HCT116 (cell line): Measurements from ENCODE around the gene GIMAP6. TPM values are rescaled to one million over a fixed set of nuclear protein-coding genes. Genes with fewer than 3 reads are reported as not detected.

Experiments used
- ATAC-seq: fragments of 200-7000 bp; cut with Tn5 transposase; 2 replicates; pipeline ENCODE4 v1.9.1; 2020; ENCODE audit warnings: mild to moderate bottlenecking, moderate library complexity
- BruUV-seq: library from RNA; stranded (reverse); fragments of 400-500 nt; replicated peaks from 2 replicates; lab custom pipeline; 2021; lab: Mats Ljungman, UMichigan
- CTCF ChIA-PET: fragments of 300-600 bp; sonication (Branson Sonifier 250); formaldehyde crosslinking; loops from one replicate; lab custom pipeline; 2021; ENCODE audit warnings: antibody characterized with exemption; lab: Charles Lee
- POLR2A ChIA-PET: fragments of 300-600, 350-600 bp; sonication (Branson Sonifier 250); formaldehyde crosslinking; loops from one replicate; lab custom pipeline; 2021; ENCODE audit warnings: antibody characterized with exemption; lab: Charles Lee
- RAD21 ChIA-PET, 2 experiments: fragments of 300-600 bp; sonication (Branson Sonifier 250); formaldehyde crosslinking; loops; one replicate each; lab custom pipeline; 2023; ENCODE audit warnings: low total read pairs in 2 of 2; ENCODE audit not compliant: uncharacterized antibody in 2 of 2, unreplicated experiment in 2 of 2, low non-redundant PET in 1 of 2; lab: Charles Lee
- DNase-seq: peaks from one replicate; pipeline ENCODE4 v3.0.0-alpha.2; 2010; ENCODE audit warnings: low read depth, low spot score
- H2AFZ ChIP-seq: fragments of 200-600 bp; shearing (Covaris generic), sonication (generic); 2 replicates; pipeline ENCODE4 v1.6.1; 2017; ENCODE audit warnings: low read depth, mixed run types, mixed read lengths, antibody characterized with exemption, low read length; ENCODE audit not compliant: poor library complexity, severe bottlenecking
- H3K27ac ChIP-seq: 2 replicates; pipeline ENCODE4 v1.5.1; 2012; ENCODE audit warnings: low read depth, low read length
- H3K27me3 ChIP-seq: fragments of 200-600 bp; sonication (generic); 2 replicates; pipeline ENCODE4 v1.6.1; 2016; ENCODE audit warnings: mixed run types, low read length, mixed read lengths; ENCODE audit not compliant: insufficient read depth
- H3K36me3 ChIP-seq, 2 experiments: fragments of 200-500 bp in 1 of 2; fragments of 200-600 bp in 1 of 2; sonication (Bioruptor generic) in 1 of 2; sonication (generic) in 1 of 2; 2 replicates each; pipeline versions ENCODE4 v1.5.1 to v1.6.1; 2014 to 2016; ENCODE audit warnings: low read length in 2 of 2, inconsistent platforms in 1 of 2, mixed read lengths in 1 of 2, mixed run types in 1 of 2; ENCODE audit not compliant: insufficient read depth in 2 of 2, control insufficient read depth in 1 of 2
- H3K4me1 ChIP-seq, 2 experiments: fragments of 200-600 bp in 1 of 2; sonication (generic) in 1 of 2; 2 replicates each; pipeline versions ENCODE4 v1.5.1 to v1.6.1; 2012 to 2017; ENCODE audit warnings: low read length in 2 of 2, inconsistent platforms in 1 of 2, mild to moderate bottlenecking in 1 of 2, mixed read lengths in 1 of 2, mixed run types in 1 of 2, moderate library complexity in 1 of 2; ENCODE audit not compliant: insufficient read depth in 2 of 2, control insufficient read depth in 1 of 2
- H3K4me2 ChIP-seq: fragments of 200-600 bp; sonication (generic); 2 replicates; pipeline ENCODE4 v1.6.1; 2017; ENCODE audit warnings: mixed run types, low read length, mixed read lengths
- H3K4me3 ChIP-seq, 2 experiments: fragments of 200-600 bp in 1 of 2; sonication (generic) in 1 of 2; replicated peaks in 1 of 2; 2 replicates each; pipeline ENCODE4 v1.5.1; 2011 to 2016; ENCODE audit warnings: low read length in 2 of 2, control low read depth in 1 of 2, low read depth in 1 of 2, mild to moderate bottlenecking in 1 of 2, mixed read lengths in 1 of 2, mixed run types in 1 of 2
- H3K79me2 ChIP-seq: fragments of 200-600 bp; sonication (generic); 2 replicates; pipeline ENCODE4 v1.6.1; 2017; ENCODE audit warnings: mild to moderate bottlenecking, mixed run types, low read length, moderate library complexity, mixed read lengths; ENCODE audit not compliant: insufficient read depth
- H3K9ac ChIP-seq: fragments of 200-600 bp; sonication (generic); 2 replicates; pipeline ENCODE4 v1.6.1; 2016; ENCODE audit warnings: low read length, mixed read lengths
- H3K9me2 ChIP-seq: fragments of 200-600 bp; sonication (generic), shearing (Covaris generic); 2 replicates; pipeline ENCODE4 v1.6.1; 2017; ENCODE audit warnings: mixed run types, mild to moderate bottlenecking, moderate library complexity; ENCODE audit not compliant: insufficient read depth
- H3K9me3 ChIP-seq, 2 experiments: fragments of 200-500 bp in 1 of 2; fragments of 200-600 bp in 1 of 2; sonication (Bioruptor generic) in 1 of 2; sonication (generic) in 1 of 2; 2 replicates each; pipeline ENCODE4 v1.6.1; 2014 to 2017; ENCODE audit warnings: low read length in 2 of 2, mixed read lengths in 2 of 2, inconsistent platforms in 1 of 2, low read depth in 1 of 2, mild to moderate bottlenecking in 1 of 2, mixed run types in 1 of 2, moderate library complexity in 1 of 2; ENCODE audit not compliant: control insufficient read depth in 1 of 2, insufficient read depth in 1 of 2
- H4K20me1 ChIP-seq: fragments of 200-600 bp; sonication (generic), shearing (Covaris generic); 2 replicates; pipeline ENCODE4 v1.6.1; 2017; ENCODE audit warnings: mixed run types, mild to moderate bottlenecking, moderate library complexity; ENCODE audit not compliant: insufficient read depth
- CBX3 ChIP-seq: IDR thresholded peaks from 2 replicates; pipeline ENCODE4 v1.6.1; 2012; ENCODE audit warnings: low read depth
- CTCF ChIP-seq, 3 experiments: fragments of 200-600 bp in 1 of 3; sonication (generic) in 1 of 3; IDR thresholded peaks in 2 of 3; conservative IDR thresholded peaks in 1 of 3; 2 replicates each; pipeline ENCODE4 v1.5.1; 2012 to 2017; ENCODE audit warnings: low read depth in 2 of 3, low read length in 2 of 3, antibody characterized with exemption in 1 of 3, borderline replicate concordance in 1 of 3, control low read depth in 1 of 3, mild to moderate bottlenecking in 1 of 3, mixed read lengths in 1 of 3, mixed run types in 1 of 3, moderate library complexity in 1 of 3; ENCODE audit not compliant: insufficient read depth in 1 of 3
- EZH2 ChIP-seq: fragments of 200-600 bp; sonication (generic); IDR thresholded peaks from 2 replicates; pipeline ENCODE4 v1.6.1; 2017; ENCODE audit warnings: antibody characterized with exemption, mixed run types
- FOSL1 ChIP-seq: IDR thresholded peaks from 2 replicates; pipeline ENCODE4 v1.6.1; 2012; ENCODE audit warnings: low read depth
- JUND ChIP-seq: IDR thresholded peaks from 2 replicates; pipeline ENCODE4 v1.6.1; 2012
- POLR2A ChIP-seq: IDR thresholded peaks from 2 replicates; pipeline ENCODE4 v1.7.0; 2011; ENCODE audit warnings: borderline replicate concordance; ENCODE audit not compliant: insufficient read depth, insufficient read length; ENCODE audit errors: extremely low read depth
- RAD21 ChIP-seq: IDR thresholded peaks from 2 replicates; pipeline ENCODE4 v1.6.1; 2012; ENCODE audit warnings: low read depth, mild to moderate bottlenecking
- SP1 ChIP-seq: IDR thresholded peaks from 2 replicates; pipeline ENCODE4 v1.6.1; 2012; ENCODE audit warnings: low read depth
- SRF ChIP-seq: IDR thresholded peaks from 2 replicates; pipeline ENCODE4 v1.6.1; 2012; ENCODE audit warnings: low read depth
- TCF7L2 ChIP-seq: IDR thresholded peaks from 2 replicates; pipeline ENCODE4 v1.7.0; 2011; ENCODE audit warnings: borderline replicate concordance, inconsistent platforms; ENCODE audit not compliant: insufficient read depth, insufficient read length; ENCODE audit errors: extremely low read depth
- ZBTB33 ChIP-seq: IDR thresholded peaks from 2 replicates; pipeline ENCODE4 v1.6.1; 2011; ENCODE audit warnings: mild to moderate bottlenecking, low read length, moderate library complexity; ENCODE audit not compliant: insufficient replicate concordance; ENCODE audit errors: extremely low read depth
- ZFX ChIP-seq: fragments of 450-650 bp; IDR thresholded peaks from 2 replicates; pipeline ENCODE4 v1.6.1; 2017
- intact Hi-C: fragments of 100-400 bp; cut with micrococcal nuclease; formaldehyde crosslinking; loops from 2 replicates; pipeline ENCODE4 v1.10.0; 2022
- total RNA-seq: library from RNA; stranded (reverse); gene quantifications from one replicate; pipeline ENCODE4 v1.2.1, GENCODE V29; 2021; ENCODE audit not compliant: unreplicated experiment
- TF ChIP-seq, protein P1 (sequence below): IDR thresholded peaks from 2 replicates; pipeline ENCODE4 v1.6.1; 2012

GIMAP6 gene
- total RNA-seq, 1 experiment from 2014 or later = 0.12 TPM

DNA sequence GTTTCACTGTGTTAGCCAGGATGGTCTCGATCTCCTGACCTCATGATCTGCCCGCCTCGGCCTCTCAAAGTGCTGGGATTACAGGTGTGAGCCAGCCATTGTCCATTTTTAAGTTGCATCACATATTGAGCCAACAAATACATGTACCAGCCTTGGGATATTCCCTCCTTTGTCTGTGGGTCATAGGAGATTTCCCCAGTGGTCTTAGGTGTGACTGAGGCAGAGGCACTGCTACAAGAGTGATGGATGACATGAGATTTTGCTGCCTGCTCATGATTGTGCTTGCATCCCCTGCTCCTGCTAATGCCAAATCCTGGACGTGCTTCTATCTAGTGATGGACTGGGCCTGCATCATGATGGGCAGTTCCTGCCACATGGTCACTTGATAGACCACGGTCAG is 10.7 kb upstream of the GIMAP6 start:
- H3K79me2 ChIP-seq = no peaks in the 10 kb centered on the region
- BruUV-seq = no TSS peak
- ATAC-seq = no peak
- no peak overlapping the region for H2AFZ ChIP-seq
- H3K4me1 ChIP-seq = no peaks in the 10 kb centered on the region
- no peaks in the 10 kb centered on the region for H3K27me3 ChIP-seq
- POLR2A ChIA-PET = no interaction called here
- no peak for TF ChIP-seq SRF
- no peak for TF ChIP-seq SP1
- TF ChIP-seq EZH2 = no peak
- TF ChIP-seq ZBTB33 = no peak
- no peak for TF ChIP-seq FOSL1
- TF ChIP-seq RAD21 = no peak
- TF ChIP-seq JUND = no peak
- TF ChIP-seq CBX3 = no peak
- TF ChIP-seq POLR2A = no peak
- TF ChIP-seq TCF7L2 = no peak
- TF ChIP-seq, all 23 proteins: peak for 0
- RAD21 ChIA-PET = no interaction called here
- Histone ChIP-seq H3K36me3 (no peaks in the 10 kb centered on the region), H3K4me2 (no peak overlapping the region), H3K9me2 (no peaks in the 10 kb centered on the region), H3K9ac (no peak overlapping the region), H3K9me3 (no peaks in the 10 kb centered on the region), H4K20me1 (no peaks in the 10 kb centered on the region), H3K27ac (no peak overlapping the region), H3K4me3 (no peak overlapping the region)
- intact Hi-C loops = no loop called here
- DNase-seq = no peak
- CTCF ChIA-PET = no interaction called here

DNA sequence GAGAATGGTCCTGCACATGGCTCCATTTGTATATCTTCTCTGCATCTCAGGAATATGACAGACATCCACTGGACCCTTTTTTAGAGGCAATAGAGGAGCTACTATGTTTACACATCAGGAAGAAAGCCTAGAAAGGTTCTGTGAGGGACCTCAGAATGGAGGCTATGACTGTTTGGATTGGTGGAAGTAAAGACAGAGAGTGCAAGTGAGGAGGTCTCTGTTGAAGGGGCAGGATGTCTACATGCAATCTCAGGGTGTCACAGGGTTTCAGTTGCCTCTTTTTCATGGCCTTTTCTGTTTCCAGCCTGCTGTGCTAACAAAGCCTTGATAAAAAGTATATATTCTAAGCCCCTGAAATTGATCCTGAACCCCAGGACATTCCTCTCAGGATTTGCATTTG is 9.7 kb upstream of the GIMAP6 start:
- no peaks in the 10 kb centered on the region for H3K79me2 ChIP-seq
- H3K9me3 ChIP-seq = no peaks in the 10 kb centered on the region
- ChIA-PET RAD21 (no interaction called here), POLR2A (no interaction called here), CTCF (no interaction called here)
- H3K9me2 ChIP-seq = no peaks in the 10 kb centered on the region
- H3K4me1 ChIP-seq = no peaks in the 10 kb centered on the region
- ATAC-seq = no peak
- DNase-seq = no peak
- no peaks in the 10 kb centered on the region for H4K20me1 ChIP-seq
- no peak for TF ChIP-seq CTCF (IDR thresholded peaks at IDR 0.05 in 2 of 3, conservative IDR thresholded peaks at IDR 0.05 in 1 of 3; ENCODE audit: borderline replicate concordance in 1 of 3, insufficient read depth in 1 of 3, low read depth in 2 of 3, low read length in 2 of 3)
- TF ChIP-seq ZFX = no peak
- TF ChIP-seq, protein P1, sequence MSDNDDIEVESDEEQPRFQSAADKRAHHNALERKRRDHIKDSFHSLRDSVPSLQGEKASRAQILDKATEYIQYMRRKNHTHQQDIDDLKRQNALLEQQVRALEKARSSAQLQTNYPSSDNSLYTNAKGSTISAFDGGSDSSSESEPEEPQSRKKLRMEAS = no peak
- no TSS peak for BruUV-seq
- H3K4me3 ChIP-seq = no peak overlapping the region
- intact Hi-C loops = no loop called here
- no peak overlapping the region for H3K27ac ChIP-seq
- H3K4me2 ChIP-seq = no peak overlapping the region
- no peak overlapping the region for H3K9ac ChIP-seq
- no peaks in the 10 kb centered on the region for H3K36me3 ChIP-seq
- no peak overlapping the region for H2AFZ ChIP-seq
- H3K27me3 ChIP-seq = no peaks in the 10 kb centered on the region
